Inflammatory macrophage (primary cell): ENCODE results near the gene LRRN3.
"Not testable (repeated sequence)": the region's sequence is repeated elsewhere in the genome, so short reads cannot be mapped to it uniquely, and the experiment has no call there.

ENCODE experiments used
- DNase-seq, 2 donors: peaks; one replicate each; pipeline ENCODE4 v3.0.0-alpha.2; 2020 to 2022
- total RNA-seq, 18 experiments: gene quantifications; one replicate each; lab custom pipeline; 2026; ENCODE audit warnings: mixed read lengths in 6 of 18, inconsistent platforms in 2 of 18; lab: John Stamatoyannopoulos, UW

LRRN3 gene
- 0 to 0.13 (median 0) reads per million in 18 experiments for total RNA-seq

- no peak for DNase-seq
Measured at GRCh38 chr7:111090846-111091245, at the start of gene LRRN3. LRRN3 (plus strand) TSS chr7:111091127; CDS start chr7:111122773, 31,646 bp downstream.

DNA sequence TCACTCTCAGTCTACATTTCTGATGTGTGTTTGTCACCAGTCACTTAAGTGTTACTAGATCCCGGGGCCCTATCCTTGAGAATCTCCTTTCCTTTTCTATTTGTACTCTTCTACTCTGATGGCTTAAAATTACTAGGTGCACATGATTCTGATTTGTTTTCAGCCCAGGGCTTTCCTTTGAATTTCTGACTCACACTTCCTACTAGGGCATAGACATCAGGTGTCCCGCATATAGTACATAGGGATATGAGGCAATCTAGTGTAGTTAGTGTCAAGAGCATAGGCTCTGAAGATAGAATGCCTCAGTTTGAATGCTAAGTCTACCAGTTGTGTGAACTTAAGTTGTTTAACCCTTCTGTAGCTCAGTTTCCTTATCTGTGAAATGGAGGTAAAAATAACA lies 49.4 kb upstream of the LRRN3 start:
- DNase-seq, result no peak

- DNase-seq, result no peak
Measured at GRCh38 chr7:111042842-111043241, 48.1 kb upstream of the LRRN3 start.

GRCh38 chr7:111043561-111043960 lies 47.4 kb upstream of the LRRN3 start:
- DNase-seq, result no peak

DNA sequence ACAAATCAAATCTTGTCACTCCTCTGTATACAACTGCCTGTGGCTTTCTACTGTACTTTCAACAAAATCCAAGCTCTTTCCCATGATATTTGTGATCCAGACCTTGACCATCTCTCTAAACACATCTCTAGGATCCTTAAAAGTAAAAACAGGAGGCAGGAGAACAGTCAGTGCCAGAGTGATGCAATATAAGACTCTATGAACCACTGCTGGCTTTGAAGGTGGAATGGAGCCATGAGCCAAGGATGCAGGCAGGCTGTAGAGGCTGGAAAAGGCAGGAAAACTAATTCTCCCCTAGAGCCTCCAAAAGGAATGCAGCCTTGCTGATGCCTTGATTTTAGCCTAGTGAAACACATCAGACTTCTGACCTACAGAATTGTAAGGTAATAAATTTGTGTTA lies 45.5 kb upstream of the LRRN3 start:
- DNase-seq, result no peak

DNA sequence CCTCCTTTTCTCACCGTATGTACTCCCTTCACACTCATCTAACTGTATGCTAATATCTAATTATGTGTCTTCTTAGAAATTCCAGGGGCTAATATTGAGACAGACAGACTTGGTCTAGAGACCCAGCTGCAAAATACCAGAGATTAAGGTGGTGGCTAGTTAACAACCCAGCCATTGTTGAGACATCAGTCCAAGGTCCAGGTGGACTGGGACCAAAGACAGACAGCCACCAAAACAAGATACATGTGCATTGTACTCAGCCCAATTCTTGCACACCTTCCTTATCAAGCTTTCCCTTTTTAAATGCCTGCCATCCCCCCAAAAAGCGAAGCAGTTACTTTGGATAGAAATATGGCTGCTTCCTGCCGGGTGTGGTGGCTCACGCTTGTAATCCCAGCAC lies 43.3 kb upstream of the LRRN3 start:
- no peak for DNase-seq

- no peak for DNase-seq
Measured at GRCh38 chr7:111049971-111050680, 40.8 kb upstream of the LRRN3 start.

- DNase-seq, result no peak
Measured at GRCh38 chr7:111050875-111051416, 40.0 kb upstream of the LRRN3 start.

GRCh38 chr7:111051832-111052231 lies 39.1 kb upstream of the LRRN3 start:
- DNase-seq, result no peak

DNA sequence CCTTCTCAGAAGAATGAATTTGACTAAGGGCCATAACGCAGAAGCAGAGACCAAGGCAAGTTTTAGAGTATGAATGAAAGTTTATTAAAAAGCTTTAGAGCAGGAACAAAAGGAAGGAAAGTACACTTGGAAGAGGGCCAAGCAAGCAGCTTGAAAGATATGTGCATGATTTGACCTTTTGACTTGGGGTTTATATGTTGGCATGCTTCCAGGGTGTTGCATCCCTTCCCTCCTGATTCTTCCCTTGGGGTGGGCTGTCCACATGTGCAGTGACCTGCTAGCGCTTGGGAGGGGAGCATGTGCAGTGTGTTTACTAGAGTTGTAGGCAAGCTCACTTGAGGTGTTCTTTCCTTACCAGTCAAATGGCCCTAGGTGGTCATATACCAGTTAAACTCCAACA lies 37.9 kb upstream of the LRRN3 start:
- DNase-seq, result no peak

GRCh38 chr7:111056371-111056770 lies 34.6 kb upstream of the LRRN3 start:
- no peak for DNase-seq

GRCh38 chr7:111057066-111057465 lies 33.9 kb upstream of the LRRN3 start:
- DNase-seq, result no peak

DNA sequence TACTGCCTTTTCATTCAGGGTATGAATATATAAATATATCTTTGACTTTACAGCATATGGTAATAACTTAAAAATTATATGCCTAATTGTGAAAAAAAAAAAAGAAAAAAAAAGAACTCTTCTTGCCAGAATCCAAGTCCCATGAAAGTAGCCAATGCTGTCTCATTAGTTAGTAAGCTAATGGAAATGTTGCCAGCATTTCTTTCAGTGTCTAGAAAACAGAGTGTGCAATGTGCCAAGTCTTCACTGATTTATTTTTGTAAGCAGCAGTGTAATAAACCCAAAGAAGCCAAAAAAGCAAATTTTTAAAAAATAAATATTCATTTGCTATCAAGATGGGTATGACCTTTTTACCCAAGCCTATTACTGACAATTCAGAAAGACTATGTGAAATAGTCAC lies 31.1 kb upstream of the LRRN3 start:
- no peak for DNase-seq

DNA sequence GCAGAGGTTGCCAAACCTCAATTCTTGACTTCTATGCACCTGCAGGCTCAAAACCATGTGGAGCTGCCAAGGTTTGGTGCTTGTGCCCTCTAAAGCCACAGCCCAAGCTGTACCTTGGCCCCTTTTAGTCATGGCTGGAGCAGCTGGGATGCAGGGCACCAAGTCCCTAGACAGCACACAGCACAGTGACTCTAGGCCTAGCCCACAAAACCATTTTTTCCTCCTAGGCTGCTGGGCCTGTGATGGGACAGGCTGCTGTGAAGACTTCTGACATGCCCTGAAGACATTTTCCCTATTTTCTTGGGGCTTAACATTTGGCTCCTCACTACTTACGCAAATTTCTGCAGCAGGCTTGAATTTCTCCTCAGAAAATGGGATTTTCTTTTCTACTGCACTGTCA lies 27.8 kb upstream of the LRRN3 start:
- DNase-seq, result no peak

DNA sequence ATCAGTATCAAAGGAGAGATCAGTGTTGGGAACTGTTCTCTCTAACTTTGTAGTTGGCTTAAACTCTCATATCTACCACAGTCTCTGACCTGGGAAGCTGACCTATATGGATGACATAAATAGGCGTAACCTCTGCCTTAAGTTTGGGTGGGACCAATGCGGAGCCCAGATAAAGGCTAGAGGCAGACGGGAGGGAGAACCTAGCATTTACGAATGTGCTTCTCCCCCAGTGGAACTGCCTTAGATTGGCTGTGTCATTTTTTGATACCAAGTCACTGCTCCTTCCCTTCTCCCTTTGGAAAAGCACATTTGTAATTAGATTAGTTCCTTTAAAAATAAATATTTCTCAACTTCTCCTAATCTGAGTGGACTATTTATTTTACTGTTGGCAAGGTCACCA lies 23.7 kb upstream of the LRRN3 start:
- no peak for DNase-seq

GRCh38 chr7:111067682-111068081 lies 23.2 kb upstream of the LRRN3 start:
- DNase-seq, result no peak

GRCh38 chr7:111068618-111069017 lies 22.3 kb upstream of the LRRN3 start:
- DNase-seq, result no peak

GRCh38 chr7:111071556-111071955 lies 19.4 kb upstream of the LRRN3 start:
- DNase-seq, result no peak

GRCh38 chr7:111072658-111073057 lies 18.3 kb upstream of the LRRN3 start:
- not testable (repeated sequence) for DNase-seq

DNA sequence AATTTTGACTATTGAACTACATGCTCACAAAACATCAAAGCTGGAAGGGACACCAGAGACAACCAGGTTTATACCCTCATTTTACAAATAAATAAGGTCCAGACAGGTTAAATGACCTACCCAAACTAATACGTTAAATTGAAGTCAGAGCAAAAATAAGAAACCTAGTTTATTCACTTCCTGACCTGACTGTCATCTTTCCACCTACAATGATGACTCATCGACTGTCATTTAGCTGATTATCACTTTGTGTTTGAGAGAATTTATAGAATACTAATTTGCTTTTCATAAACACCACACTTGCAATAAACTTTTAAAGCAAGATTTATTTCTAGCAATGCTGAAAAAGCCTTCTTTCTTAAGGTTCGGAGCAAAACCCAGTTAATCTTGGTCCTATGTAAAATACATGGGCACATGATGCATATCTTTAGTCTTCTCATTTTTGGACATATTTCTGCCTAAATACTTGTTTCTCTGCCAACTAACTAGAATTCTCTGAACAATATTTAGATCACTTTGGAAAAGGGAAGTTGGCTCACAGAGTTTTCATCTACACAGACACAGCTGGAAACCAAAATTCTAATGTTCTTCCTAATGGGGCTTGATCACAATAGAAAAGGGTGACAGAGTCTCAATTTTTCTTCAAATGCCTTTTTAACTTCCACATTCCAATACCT lies 16.7 kb upstream of the LRRN3 start:
- DNase-seq, result peak; percentile 14 to 30

GRCh38 chr7:111074748-111075146 lies 16.2 kb upstream of the LRRN3 start:
- no peak for DNase-seq

GRCh38 chr7:111075498-111075897 lies 15.4 kb upstream of the LRRN3 start:
- DNase-seq, result no peak

DNA sequence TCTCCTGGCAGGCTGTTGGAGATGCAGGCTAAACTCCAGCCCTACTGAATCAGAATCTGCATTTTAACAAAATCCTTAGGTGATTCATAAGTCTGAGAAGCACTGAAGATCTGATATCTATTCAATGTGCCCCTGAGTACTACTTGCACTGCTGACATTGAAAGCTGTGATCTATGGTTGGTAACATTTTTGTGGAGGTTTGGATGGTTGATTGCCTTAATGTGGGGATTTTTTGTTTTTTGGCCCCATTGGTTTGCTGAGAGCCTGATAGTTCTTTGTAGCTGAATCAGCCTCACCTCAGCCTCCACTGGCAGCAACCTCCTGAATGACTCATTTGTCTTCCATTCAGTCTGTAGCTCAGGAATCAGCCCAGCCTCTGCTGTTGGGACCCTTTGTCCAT lies 14.7 kb upstream of the LRRN3 start:
- DNase-seq, result no peak

DNA sequence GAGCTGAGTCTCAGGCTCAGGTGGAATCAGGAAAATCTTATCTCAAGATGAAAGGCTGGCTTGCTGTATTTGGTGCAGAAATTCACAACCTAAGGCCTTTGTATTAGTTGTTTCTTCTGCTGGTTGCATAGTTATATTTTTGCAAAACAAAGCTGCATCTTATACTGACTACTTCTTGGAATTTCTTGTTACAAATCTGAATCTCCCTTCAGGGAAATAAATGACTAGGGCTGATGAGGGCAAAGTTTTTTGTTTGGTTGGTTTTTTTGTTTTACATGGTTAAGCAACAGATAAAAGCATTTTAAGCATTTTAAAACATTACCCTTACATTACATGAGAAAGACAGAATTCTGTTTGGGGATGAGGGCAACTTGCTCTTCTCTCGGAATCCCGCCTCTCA lies 13.9 kb upstream of the LRRN3 start:
- DNase-seq, result no peak
